ENCODE results near the gene MAF. TPM values are rescaled to one million over a fixed set of nuclear protein-coding genes. Genes with fewer than 3 reads are reported as not detected.

The MAF gene
- polyA plus RNA-seq, 1 donor (not counting 4 experiments of a cell fraction or from before 2014, with no cell fraction given) = 8.2 TPM

DNA sequence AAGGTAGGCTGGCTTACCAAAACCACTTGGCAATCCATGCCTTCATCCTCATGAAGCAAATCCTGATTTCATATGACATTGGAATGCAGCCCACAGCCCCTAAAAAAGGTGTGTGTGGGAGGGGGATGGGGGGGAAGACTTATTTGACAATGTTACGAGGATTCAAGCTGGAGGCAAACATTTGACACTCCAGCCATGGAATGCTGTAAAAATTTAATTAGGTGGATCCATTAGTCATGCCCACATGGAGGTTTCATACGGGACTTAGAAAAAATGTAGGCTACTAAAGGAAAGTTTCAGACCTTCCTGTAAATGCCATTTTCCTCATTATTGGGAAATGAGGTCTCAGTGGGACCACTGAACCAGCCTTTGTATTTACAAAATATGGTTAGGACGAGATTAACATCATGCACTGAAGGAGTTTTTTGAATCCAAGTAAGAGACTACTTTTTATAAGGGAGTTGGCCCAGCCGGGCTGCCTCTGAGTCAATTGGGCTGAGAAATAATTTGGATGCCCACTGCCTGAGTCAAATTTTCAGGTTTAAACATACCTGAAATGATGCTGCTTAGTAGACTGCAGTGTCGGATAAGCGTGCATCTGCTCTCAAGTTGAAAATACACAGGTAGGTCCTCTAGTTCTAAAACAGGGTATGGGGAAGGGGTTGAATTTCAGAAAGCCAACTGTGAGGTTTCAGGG is 44.6 kb upstream of the MAF start:
- no peaks in the 10 kb centered on the region for H3K79me2 ChIP-seq (ENCODE audit: control insufficient read depth, insufficient read depth, low read length)
- H3K9me3 ChIP-seq (ENCODE audit: control insufficient read depth, low read depth, low read length) = no peaks in the 10 kb centered on the region
- peaks cover 44% of the 10 kb centered on the region for H3K4me1 ChIP-seq (ENCODE audit: control insufficient read depth, extremely low read depth, insufficient read depth, low read length)
- H3K27me3 ChIP-seq (ENCODE audit: control insufficient read depth, extremely low read depth, insufficient read depth, low read length) = no peaks in the 10 kb centered on the region
- peak overlapping the region; percentile 26 to 64 (median 63) for H3K4me3 ChIP-seq (ENCODE audit: control insufficient read depth in 2 of 3, extremely low read depth in 1 of 3, insufficient read depth in 2 of 3, low read depth in 1 of 3, low read length in 3 of 3)
- no peaks in the 10 kb centered on the region for H3K9me1 ChIP-seq (ENCODE audit: control insufficient read depth, extremely low read depth, insufficient read depth, low read length)
- H3K36me3 ChIP-seq (ENCODE audit: control insufficient read depth in 2 of 2, extremely low read depth in 1 of 2, insufficient read depth in 2 of 2, low read length in 2 of 2) = no peaks in the 10 kb centered on the region
- H3K9ac ChIP-seq (ENCODE audit: control insufficient read depth, extremely low read depth, insufficient read depth, low read length) = peak overlapping the region; percentile 60
- no peak for TF ChIP-seq EZH2 (IDR thresholded peaks at IDR 0.05; ENCODE audit: low read length)
- TF ChIP-seq, protein P1, sequence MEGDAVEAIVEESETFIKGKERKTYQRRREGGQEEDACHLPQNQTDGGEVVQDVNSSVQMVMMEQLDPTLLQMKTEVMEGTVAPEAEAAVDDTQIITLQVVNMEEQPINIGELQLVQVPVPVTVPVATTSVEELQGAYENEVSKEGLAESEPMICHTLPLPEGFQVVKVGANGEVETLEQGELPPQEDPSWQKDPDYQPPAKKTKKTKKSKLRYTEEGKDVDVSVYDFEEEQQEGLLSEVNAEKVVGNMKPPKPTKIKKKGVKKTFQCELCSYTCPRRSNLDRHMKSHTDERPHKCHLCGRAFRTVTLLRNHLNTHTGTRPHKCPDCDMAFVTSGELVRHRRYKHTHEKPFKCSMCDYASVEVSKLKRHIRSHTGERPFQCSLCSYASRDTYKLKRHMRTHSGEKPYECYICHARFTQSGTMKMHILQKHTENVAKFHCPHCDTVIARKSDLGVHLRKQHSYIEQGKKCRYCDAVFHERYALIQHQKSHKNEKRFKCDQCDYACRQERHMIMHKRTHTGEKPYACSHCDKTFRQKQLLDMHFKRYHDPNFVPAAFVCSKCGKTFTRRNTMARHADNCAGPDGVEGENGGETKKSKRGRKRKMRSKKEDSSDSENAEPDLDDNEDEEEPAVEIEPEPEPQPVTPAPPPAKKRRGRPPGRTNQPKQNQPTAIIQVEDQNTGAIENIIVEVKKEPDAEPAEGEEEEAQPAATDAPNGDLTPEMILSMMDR (optimal IDR thresholded peaks at IDR 0.05 in 1 of 3, IDR thresholded peaks at IDR 0.05 in 1 of 3, conservative IDR thresholded peaks at IDR 0.05 in 1 of 3; ENCODE audit: extremely low read depth in 1 of 3, insufficient read depth in 2 of 3, low read length in 3 of 3) = no peak
- no peaks in the 10 kb centered on the region for H4K20me1 ChIP-seq (ENCODE audit: control insufficient read depth, extremely low read depth, insufficient read depth, low read length)
- peak overlapping the region; percentile 79 for H2AFZ ChIP-seq (ENCODE audit: control insufficient read depth, low read length)
- DNase-seq (ENCODE audit: low read depth, low spot score) (no peak), FAIRE-seq (peak; percentile 90)
- H3K27ac ChIP-seq (ENCODE audit: control insufficient read depth, insufficient read depth, low read length) = peak overlapping the region; percentile 85
- peak overlapping the region; percentile 77 for H3K4me2 ChIP-seq (ENCODE audit: control insufficient read depth, extremely low read depth, insufficient read depth, low read depth, low read length)
- dilution Hi-C loops (cut with MboI; ENCODE audit: extremely low pct_ligation_motif_present, low sequenced_read_pairs) = no loop called here

DNA sequence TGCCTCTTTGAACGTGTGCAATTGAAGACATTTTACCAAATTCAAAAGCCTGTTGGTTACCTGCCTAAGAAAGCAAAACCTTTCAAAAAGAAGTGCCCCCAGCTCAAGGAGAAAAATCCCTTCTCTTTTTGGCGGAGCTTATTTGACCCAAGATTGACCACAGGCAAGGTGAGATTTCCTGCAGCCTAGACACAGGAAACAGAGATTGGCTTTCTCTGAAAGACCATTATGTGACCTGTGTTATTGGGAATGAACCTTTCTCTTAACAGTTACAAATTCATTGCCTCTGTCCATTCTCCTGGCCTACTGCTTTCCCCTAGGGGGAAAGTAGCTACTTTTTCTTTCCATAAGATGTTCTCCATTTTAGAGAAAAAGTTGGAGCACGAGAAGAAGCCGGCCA is 42.1 kb upstream of the MAF start:
- Histone ChIP-seq H2AFZ (ENCODE audit: control insufficient read depth, low read length) (no peak overlapping the region), H3K4me3 (ENCODE audit: control insufficient read depth in 2 of 3, extremely low read depth in 1 of 3, insufficient read depth in 2 of 3, low read depth in 1 of 3, low read length in 3 of 3) (no peak overlapping the region), H3K36me3 (ENCODE audit: control insufficient read depth in 2 of 2, extremely low read depth in 1 of 2, insufficient read depth in 2 of 2, low read length in 2 of 2) (no peaks in the 10 kb centered on the region), H3K79me2 (ENCODE audit: control insufficient read depth, insufficient read depth, low read length) (no peaks in the 10 kb centered on the region), H3K27me3 (ENCODE audit: control insufficient read depth, extremely low read depth, insufficient read depth, low read length) (no peaks in the 10 kb centered on the region), H3K4me2 (ENCODE audit: control insufficient read depth, extremely low read depth, insufficient read depth, low read depth, low read length) (no peak overlapping the region), H3K4me1 (ENCODE audit: control insufficient read depth, extremely low read depth, insufficient read depth, low read length) (peaks cover 52% of the 10 kb centered on the region), H3K9me1 (ENCODE audit: control insufficient read depth, extremely low read depth, insufficient read depth, low read length) (no peaks in the 10 kb centered on the region), H4K20me1 (ENCODE audit: control insufficient read depth, extremely low read depth, insufficient read depth, low read length) (no peaks in the 10 kb centered on the region), H3K9me3 (ENCODE audit: control insufficient read depth, low read depth, low read length) (no peaks in the 10 kb centered on the region), H3K9ac (ENCODE audit: control insufficient read depth, extremely low read depth, insufficient read depth, low read length) (no peak overlapping the region), H3K27ac (ENCODE audit: control insufficient read depth, insufficient read depth, low read length) (no peak overlapping the region)
- FAIRE-seq (no peak), DNase-seq (ENCODE audit: low read depth, low spot score) (no peak)
- TF ChIP-seq EZH2 (IDR thresholded peaks at IDR 0.05; ENCODE audit: low read length) = no peak
- TF ChIP-seq, protein P1 (optimal IDR thresholded peaks at IDR 0.05 in 1 of 3, IDR thresholded peaks at IDR 0.05 in 1 of 3, conservative IDR thresholded peaks at IDR 0.05 in 1 of 3; ENCODE audit: extremely low read depth in 1 of 3, insufficient read depth in 2 of 3, low read length in 3 of 3) = no peak
- dilution Hi-C loops (cut with MboI; ENCODE audit: extremely low pct_ligation_motif_present, low sequenced_read_pairs) = no loop called here
